IMR-90 (cell line): ENCODE measurements around the gene PITX1. TPM values are rescaled to one million over a fixed set of nuclear protein-coding genes. Genes with fewer than 3 reads are reported as not detected.

Experiments
- ATAC-seq: fragments of 200-7000 bp; cut with Tn5 transposase; 2 replicates; pipeline ENCODE4 v1.9.1; 2020; ENCODE audit warnings: low read depth, mild to moderate bottlenecking, moderate library complexity
- BruUV-seq: library from RNA; stranded (reverse); fragments of 400-500 nt; replicated peaks from 2 replicates; lab custom pipeline; 2021; lab: Mats Ljungman, UMichigan
- CTCF ChIA-PET: fragments of 300-600 bp; formaldehyde crosslinking; extraction: SDS; loops from one replicate; lab custom pipeline; 2021; ENCODE audit warnings: antibody characterized with exemption; lab: Yijun Ruan, JAX
- POLR2A ChIA-PET: fragments of 300-600 bp; sonication (Branson Sonifier 250); formaldehyde crosslinking; loops from one replicate; lab custom pipeline; 2022; ENCODE audit warnings: antibody characterized with exemption; ENCODE audit not compliant: unreplicated experiment; lab: Charles Lee
- DNase-seq: peaks from one replicate; pipeline ENCODE4 v3.0.0; 2013
- H2AFZ ChIP-seq: replicated peaks from 2 replicates; pipeline ENCODE3; 2013; ENCODE audit warnings: low read length, mild to moderate bottlenecking; ENCODE audit not compliant: poor library complexity
- H2AK5ac ChIP-seq: 2 replicates; pipeline ENCODE4 v1.6.1; 2013; ENCODE audit warnings: low read depth, low read length, inconsistent platforms
- H2AK9ac ChIP-seq: replicated peaks from 2 replicates; pipeline ENCODE3; 2013; ENCODE audit warnings: mild to moderate bottlenecking, low read depth, low read length, moderate library complexity; ENCODE audit not compliant: poor library complexity
- H2BK120ac ChIP-seq: 2 replicates; pipeline ENCODE4 v1.6.1; 2013; ENCODE audit warnings: low read depth, low read length, inconsistent platforms
- H2BK15ac ChIP-seq: 3 replicates; pipeline ENCODE4 v1.6.1; 2013; ENCODE audit warnings: low read depth, low read length, inconsistent platforms
- H2BK20ac ChIP-seq: 2 replicates; pipeline ENCODE4 v1.6.1; 2013; ENCODE audit warnings: low read depth, mild to moderate bottlenecking, inconsistent platforms, low read length, moderate library complexity
- H2BK5ac ChIP-seq: 2 replicates; pipeline ENCODE4 v1.6.1; 2013; ENCODE audit warnings: mild to moderate bottlenecking, low read depth, low read length, inconsistent platforms; ENCODE audit not compliant: poor library complexity, severe bottlenecking
- H3K14ac ChIP-seq: replicated peaks from 2 replicates; pipeline ENCODE4 v1.6.1; 2013; ENCODE audit warnings: low read depth, low read length, inconsistent platforms
- H3K18ac ChIP-seq: 2 replicates; pipeline ENCODE4 v1.6.1; 2013; ENCODE audit warnings: low read depth, low read length, control low read depth
- H3K23ac ChIP-seq: 2 replicates; pipeline ENCODE4 v1.6.1; 2013; ENCODE audit warnings: low read depth, low read length, inconsistent platforms
- H3K27ac ChIP-seq: 2 replicates; pipeline ENCODE4 v1.5.1; 2013; ENCODE audit warnings: mild to moderate bottlenecking, control low read depth, low read length; ENCODE audit not compliant: insufficient read depth
- H3K27me3 ChIP-seq: 2 replicates; pipeline ENCODE4 v1.6.1; 2013; ENCODE audit warnings: low read length; ENCODE audit not compliant: control insufficient read depth, insufficient read depth
- H3K36me3 ChIP-seq: 2 replicates; pipeline ENCODE4 v1.6.1; 2013; ENCODE audit warnings: low read length, mixed read lengths; ENCODE audit not compliant: control insufficient read depth, insufficient read depth
- H3K4ac ChIP-seq: 2 replicates; pipeline ENCODE4 v1.6.1; 2013; ENCODE audit warnings: low read depth, low read length, inconsistent platforms
- H3K4me1 ChIP-seq: 2 replicates; pipeline ENCODE4 v1.6.1; 2013; ENCODE audit warnings: low read length, mixed read lengths; ENCODE audit not compliant: control insufficient read depth, insufficient read depth
- H3K4me2 ChIP-seq: 2 replicates; pipeline ENCODE4 v1.6.1; 2013; ENCODE audit warnings: low read depth, mild to moderate bottlenecking, control low read depth, low read length, moderate library complexity
- H3K4me3 ChIP-seq: 2 replicates; pipeline ENCODE4 v1.5.1; 2013; ENCODE audit warnings: low read depth, mild to moderate bottlenecking, control low read depth, low read length, moderate library complexity; ENCODE audit not compliant: insufficient read depth
- H3K56ac ChIP-seq: 2 replicates; pipeline ENCODE4 v1.6.1; 2013; ENCODE audit warnings: low read length, inconsistent platforms; ENCODE audit not compliant: insufficient read depth; ENCODE audit errors: extremely low read depth
- H3K79me1 ChIP-seq, 2 experiments: 2 replicates each; pipeline ENCODE4 v1.6.1; 2013; ENCODE audit warnings: low read length in 2 of 2, inconsistent platforms in 1 of 2, low read depth in 1 of 2
- H3K9ac ChIP-seq: 2 replicates; pipeline ENCODE4 v1.6.1; 2013; ENCODE audit warnings: low read depth, low read length, control low read depth
- H3K9me1 ChIP-seq: 2 replicates; pipeline ENCODE4 v1.6.1; 2013; ENCODE audit warnings: low read length, inconsistent platforms; ENCODE audit not compliant: insufficient read depth
- H3K9me3 ChIP-seq: 2 replicates; pipeline ENCODE4 v1.6.1; 2013; ENCODE audit warnings: low read length; ENCODE audit not compliant: control insufficient read depth, insufficient read depth
- H4K20me1 ChIP-seq: 2 replicates; pipeline ENCODE4 v1.6.1; 2013; ENCODE audit warnings: low read length, inconsistent platforms; ENCODE audit not compliant: insufficient read depth
- H4K5ac ChIP-seq: 2 replicates; pipeline ENCODE4 v1.6.1; 2013; ENCODE audit warnings: mild to moderate bottlenecking, low read depth, low read length, control low read depth
- H4K8ac ChIP-seq, 2 experiments: 2 replicates each; pipeline ENCODE4 v1.6.1; 2013; ENCODE audit warnings: low read depth in 2 of 2, low read length in 2 of 2, control low read depth in 1 of 2, inconsistent platforms in 1 of 2
- H4K91ac ChIP-seq: 2 replicates; pipeline ENCODE4 v1.6.1; 2013; ENCODE audit warnings: low read depth, low read length, inconsistent platforms; ENCODE audit not compliant: insufficient read depth
- POLR2A ChIP-seq: IDR thresholded peaks from 2 replicates; pipeline ENCODE4 v1.6.1; 2012; ENCODE audit warnings: mild to moderate bottlenecking, low read depth, low read length
- RFX5 ChIP-seq: IDR thresholded peaks from 2 replicates; pipeline ENCODE4 v1.8.0; 2012; ENCODE audit warnings: low read depth, mild to moderate bottlenecking, low read length, moderate library complexity
- WGBS, 2 experiments: methylation state at CpG; one replicate each; pipeline versions ENCODE4 v1.1.5 to v1.1.7; 2013; ENCODE audit warnings: missing lambda C conversion rate in 2 of 2; ENCODE audit not compliant: insufficient read length in 1 of 2; ENCODE audit errors: extremely low coverage in 2 of 2; 5-methylcytosine and 5-hydroxymethylcytosine counted together
- dilution Hi-C: fragments of 300-500 bp; cut with HindIII; formaldehyde crosslinking; loops from one replicate; pipeline ENCODE4 v1.14.3; 2018; ENCODE audit warnings: low sequenced_read_pairs; ENCODE audit not compliant: unreplicated experiment
- in situ Hi-C: fragments of 300-500 bp; cut with MboI; formaldehyde crosslinking; loops from 3 replicates; pipeline ENCODE4 v1.14.3; 2019; ENCODE audit warnings: low sequenced_read_pairs, inconsistent platforms, mixed read lengths
- intact Hi-C: fragments of 100-400 bp; cut with micrococcal nuclease; formaldehyde crosslinking; loops from 2 replicates; pipeline ENCODE4 v1.10.0; 2022
- polyA plus RNA-seq, 3 experiments: library from polyadenylated mRNA; depleted of rRNA; stranded (reverse); fragments of >200 nt; gene quantifications; 2 replicates each; pipeline ENCODE4 v1.2.3, GENCODE V29; 2012; ENCODE audit warnings: low replicate concordance in 1 of 3
- total RNA-seq: library from RNA; depleted of rRNA; stranded (reverse); fragments of >200 nt; gene quantifications from 2 replicates; pipeline ENCODE4 v1.2.3, GENCODE V29; 2012

Gene PITX1
- total and polyA plus RNA-seq, 2 of the 4 experiments (the other 2 are of a cell fraction): 10.4 to 29.8 TPM

GRCh38 chr5:135046661-135047346, 12.8 kb upstream of the PITX1 start:
- CTCF ChIA-PET: no interaction called here

More at GRCh38 chr5:135046661-135047346, 12.8 kb upstream of the PITX1 start:
- intact Hi-C loops: no loop called here
- Histone ChIP-seq H3K14ac (no peak overlapping the region), H3K23ac (no peak overlapping the region), H2BK15ac (no peak overlapping the region), H3K18ac (no peak overlapping the region), H3K4me2 (no peak overlapping the region), H3K4me1 (peaks cover 4% of the 10 kb centered on the region; the same call in 1 of the 2 replicates), H3K4ac (no peak overlapping the region), H2BK20ac (no peak overlapping the region), H3K36me3 (no peaks in the 10 kb centered on the region), H2AK5ac (no peak overlapping the region), H2BK5ac (no peak overlapping the region), H4K91ac (no peak overlapping the region), H3K56ac (no peak overlapping the region), H3K4me3 (no peak overlapping the region), H2AFZ (no peak overlapping the region), H4K5ac (no peak overlapping the region), H3K79me1 (no peaks in the 10 kb centered on the region), H3K9me3 (no peaks in the 10 kb centered on the region), H4K8ac (no peak overlapping the region), H3K27me3 (peaks cover 40% of the 10 kb centered on the region), H3K9me1 (peaks cover 3% of the 10 kb centered on the region; the same call in 1 of the 2 replicates), H2AK9ac (no peak overlapping the region), H4K20me1 (no peaks in the 10 kb centered on the region; the same call in 1 of the 2 replicates), H3K27ac (no peak overlapping the region), H3K9ac (no peak overlapping the region), H2BK120ac (no peak overlapping the region)
- 100% methylated on average over 1 of the region's 5 CpGs; no CpG with 5 or more reads in 1 of the 2 experiments for WGBS, 2 experiments
- POLR2A ChIA-PET: no interaction called here
- TF ChIP-seq RFX5 (no peak), POLR2A (no peak)
- DNase-seq (no peak), ATAC-seq (no peak)
- no TSS peak for BruUV-seq
- in situ Hi-C loops: no loop called here
- dilution Hi-C loops: no loop called here
